ENCODE results near the gene PPP4R2. TPM values are rescaled to one million over a fixed set of nuclear protein-coding genes. Genes with fewer than 3 reads are reported as not detected.
A peak's percentile ranks its signal among the peaks of the same experiment; 100 is the strongest.

Gene PPP4R2
- total and polyA plus RNA-seq, 4 experiments from 2014 or later: 30.7 to 77.0 (median 54.5) TPM

- Histone ChIP-seq H3K27ac (ENCODE audit: low read depth, low read length) (no peak overlapping the region), H3K9me3 (ENCODE audit: control insufficient read depth in 1 of 2, low read length in 2 of 2) (no peaks in the 10 kb centered on the region), H3K4me1 (ENCODE audit: insufficient read depth, low read length) (peaks cover 87% of the 10 kb centered on the region), H3K4me3 (ENCODE audit: low read length in 2 of 2) (no peak overlapping the region), H3K36me3 (ENCODE audit: insufficient read depth, low read length) (peaks cover 4% of the 10 kb centered on the region), H3K27me3 (ENCODE audit: insufficient read depth, low read length) (no peaks in the 10 kb centered on the region)
- ChIA-PET POLR2A (ENCODE audit: partially characterized antibody) (interaction anchor here (0.8 kb wide), 1 partner anchor 45 kb away, joined by 3 read pairs; no protein-coding TSS in a partner anchor), CTCF (ENCODE audit: partially characterized antibody) (interaction anchor here (1.4 kb wide), 2 partner anchors 27 to 83 kb away, joined by 3 read pairs; no protein-coding TSS in a partner anchor)
- H3K27me3 Mint-ChIP-seq: no peaks in the 10 kb centered on the region
- peak overlapping the region in 4 of 8 donors; percentile 13 to 34 (median 24) for H3K4me3 Mint-ChIP-seq
- H3K9me3 Mint-ChIP-seq: no peaks in the 10 kb centered on the region
- H3K36me3 Mint-ChIP-seq: peaks cover 9 to 16% of the 10 kb centered on the region in 2 donors
- peak overlapping the region in 6 of 7 donors; percentile 0 to 47 (median 24) for H3K27ac Mint-ChIP-seq
- peaks cover 64 to 91% (median 75%) of the 10 kb centered on the region in 4 donors for H3K4me1 Mint-ChIP-seq
- peak in 1 of 5 donors; percentile 6 for DNase-seq
- intact Hi-C loops (cut with micrococcal nuclease): no loop called here
Measured at GRCh38 chr3:73029321-73029796, 32.7 kb downstream of the PPP4R2 start.

- DNase-seq: no peak
- Histone ChIP-seq H3K27ac (ENCODE audit: low read depth, low read length) (no peak overlapping the region), H3K4me3 (ENCODE audit: low read length in 2 of 2) (no peak overlapping the region), H3K4me1 (ENCODE audit: insufficient read depth, low read length) (peaks cover 87% of the 10 kb centered on the region), H3K36me3 (ENCODE audit: insufficient read depth, low read length) (peaks cover 4% of the 10 kb centered on the region), H3K9me3 (ENCODE audit: control insufficient read depth in 1 of 2, low read length in 2 of 2) (no peaks in the 10 kb centered on the region), H3K27me3 (ENCODE audit: insufficient read depth, low read length) (no peaks in the 10 kb centered on the region)
- CTCF ChIA-PET (ENCODE audit: partially characterized antibody): no interaction called here
- Mint-ChIP-seq H3K9me3 (no peaks in the 10 kb centered on the region), H3K27me3 (no peaks in the 10 kb centered on the region), H3K4me1 (peaks cover 64 to 91% (median 76%) of the 10 kb centered on the region in 4 donors), H3K4me3 (peak overlapping the region in 2 of 8 donors; percentile 41 to 49), H3K36me3 (peaks cover 13 to 21% of the 10 kb centered on the region in 2 donors), H3K27ac (peak overlapping the region in 4 of 7 donors; percentile 15 to 83 (median 38))
- POLR2A ChIA-PET (ENCODE audit: partially characterized antibody): interaction anchor here (0.8 kb wide), 1 partner anchor 44 kb away, joined by 3 read pairs; no protein-coding TSS in a partner anchor
- intact Hi-C loops (cut with micrococcal nuclease): no loop called here
Measured at GRCh38 chr3:73030073-73030597, 33.5 kb downstream of the PPP4R2 start.

GRCh38 chr3:73031573-73032103, 35.0 kb downstream of the PPP4R2 start:
- Histone ChIP-seq H3K36me3 (ENCODE audit: insufficient read depth, low read length) (peaks cover 1% of the 10 kb centered on the region), H3K9me3 (ENCODE audit: control insufficient read depth in 1 of 2, low read length in 2 of 2) (no peaks in the 10 kb centered on the region), H3K4me3 (ENCODE audit: low read length in 2 of 2) (no peak overlapping the region), H3K4me1 (ENCODE audit: insufficient read depth, low read length) (peaks cover 85% of the 10 kb centered on the region), H3K27ac (ENCODE audit: low read depth, low read length) (no peak overlapping the region), H3K27me3 (ENCODE audit: insufficient read depth, low read length) (no peaks in the 10 kb centered on the region)
- Mint-ChIP-seq H3K9me3 (no peaks in the 10 kb centered on the region), H3K36me3 (peaks cover 15 to 22% of the 10 kb centered on the region in 2 donors), H3K27ac (peak overlapping the region in 1 of 7 donors; percentile 39), H3K27me3 (no peaks in the 10 kb centered on the region), H3K4me1 (peaks cover 62 to 92% (median 74%) of the 10 kb centered on the region in 4 donors), H3K4me3 (no peak overlapping the region)
- intact Hi-C loops (cut with micrococcal nuclease): no loop called here
- ChIA-PET POLR2A (ENCODE audit: partially characterized antibody) (interaction anchor here (0.6 kb wide), 1 partner anchor 28 kb away, joined by 3 read pairs; no protein-coding TSS in a partner anchor), CTCF (ENCODE audit: partially characterized antibody) (interaction anchor here (1.0 to 1.2 kb wide), 2 partner anchors 10 to 25 kb away, joined by 3 to 6 read pairs; no protein-coding TSS in a partner anchor)
- DNase-seq: no peak

- Histone ChIP-seq H3K27me3 (ENCODE audit: insufficient read depth, low read length) (no peaks in the 10 kb centered on the region), H3K27ac (ENCODE audit: low read depth, low read length) (no peak overlapping the region), H3K36me3 (ENCODE audit: insufficient read depth, low read length) (no peaks in the 10 kb centered on the region), H3K9me3 (ENCODE audit: control insufficient read depth in 1 of 2, low read length in 2 of 2) (no peaks in the 10 kb centered on the region), H3K4me1 (ENCODE audit: insufficient read depth, low read length) (peaks cover 86% of the 10 kb centered on the region), H3K4me3 (ENCODE audit: low read length in 2 of 2) (no peak overlapping the region)
- H3K27ac Mint-ChIP-seq: peak overlapping the region in 4 of 7 donors; percentile 13 to 79 (median 48)
- H3K9me3 Mint-ChIP-seq: no peaks in the 10 kb centered on the region
- peaks cover 55 to 92% (median 76%) of the 10 kb centered on the region in 4 donors for H3K4me1 Mint-ChIP-seq
- H3K36me3 Mint-ChIP-seq: peaks cover 15 to 20% of the 10 kb centered on the region in 2 donors
- CTCF ChIA-PET (ENCODE audit: partially characterized antibody): interaction anchor here (0.7 to 0.8 kb wide), 2 partner anchors 9 to 21 kb away, joined by 3 read pairs; no protein-coding TSS in a partner anchor
- intact Hi-C loops (cut with micrococcal nuclease): no loop called here
- H3K4me3 Mint-ChIP-seq: peak overlapping the region in 3 of 8 donors; percentile 3 to 22 (median 3)
- POLR2A ChIA-PET (ENCODE audit: partially characterized antibody): no interaction called here
- no peak for DNase-seq
- no peaks in the 10 kb centered on the region for H3K27me3 Mint-ChIP-seq
Measured at GRCh38 chr3:73036694-73037591, 40.3 kb downstream of the PPP4R2 start.

- intact Hi-C loops (cut with micrococcal nuclease): loop anchor here (5.0 kb wide), 1 partner anchor 44 kb away; the partner anchor contains the start of gene PPP4R2
- H3K36me3 Mint-ChIP-seq: peaks cover 8% of the 10 kb centered on the region in 2 donors
- H3K27me3 ChIP-seq (ENCODE audit: insufficient read depth, low read length): no peaks in the 10 kb centered on the region
- no peaks in the 10 kb centered on the region for H3K36me3 ChIP-seq (ENCODE audit: insufficient read depth, low read length)
- H3K9me3 Mint-ChIP-seq: no peaks in the 10 kb centered on the region
- H3K4me3 Mint-ChIP-seq: peak overlapping the region in 4 of 8 donors; percentile 7 to 55 (median 30)
- H3K4me1 ChIP-seq (ENCODE audit: insufficient read depth, low read length): peaks cover 78% of the 10 kb centered on the region
- CTCF ChIA-PET (ENCODE audit: partially characterized antibody): no interaction called here
- no peak overlapping the region for H3K27ac ChIP-seq (ENCODE audit: low read depth, low read length)
- no peak overlapping the region for H3K4me3 ChIP-seq (ENCODE audit: low read length in 2 of 2)
- no peaks in the 10 kb centered on the region for H3K27me3 Mint-ChIP-seq
- POLR2A ChIA-PET (ENCODE audit: partially characterized antibody): no interaction called here
- peaks cover 55 to 91% (median 69%) of the 10 kb centered on the region in 4 donors for H3K4me1 Mint-ChIP-seq
- peak overlapping the region in 4 of 7 donors; percentile 5 to 72 (median 49) for H3K27ac Mint-ChIP-seq
- DNase-seq: no peak
- no peaks in the 10 kb centered on the region for H3K9me3 ChIP-seq (ENCODE audit: control insufficient read depth in 1 of 2, low read length in 2 of 2)
Measured at GRCh38 chr3:73041537-73041936, 44.9 kb downstream of the PPP4R2 start.

GRCh38 chr3:73043414-73043813, 46.8 kb downstream of the PPP4R2 start:
- Mint-ChIP-seq H3K4me3 (peak overlapping the region in 3 of 8 donors; percentile 7 to 32 (median 26)), H3K27me3 (no peaks in the 10 kb centered on the region), H3K27ac (peak overlapping the region in 2 of 7 donors; percentile 5 to 67), H3K36me3 (peaks cover 5 to 6% of the 10 kb centered on the region in 2 donors), H3K4me1 (peaks cover 46 to 77% (median 61%) of the 10 kb centered on the region in 4 donors), H3K9me3 (no peaks in the 10 kb centered on the region)
- Histone ChIP-seq H3K36me3 (ENCODE audit: insufficient read depth, low read length) (no peaks in the 10 kb centered on the region), H3K27me3 (ENCODE audit: insufficient read depth, low read length) (no peaks in the 10 kb centered on the region), H3K9me3 (ENCODE audit: control insufficient read depth in 1 of 2, low read length in 2 of 2) (no peaks in the 10 kb centered on the region), H3K27ac (ENCODE audit: low read depth, low read length) (no peak overlapping the region), H3K4me3 (ENCODE audit: low read length in 2 of 2) (no peak overlapping the region), H3K4me1 (ENCODE audit: insufficient read depth, low read length) (peaks cover 62% of the 10 kb centered on the region)
- intact Hi-C loops (cut with micrococcal nuclease): loop anchor here (5.0 kb wide), 1 partner anchor 46 kb away; the partner anchor contains the start of gene PPP4R2
- CTCF ChIA-PET (ENCODE audit: partially characterized antibody): no interaction called here
- no peak for DNase-seq
- POLR2A ChIA-PET (ENCODE audit: partially characterized antibody): interaction anchor here (1.3 kb wide), 1 partner anchor 15 kb away, joined by 3 read pairs; no protein-coding TSS in a partner anchor

Data from CD4-positive, alpha-beta memory T cell (primary cell).